HS-27A (cell line): ENCODE results near the gene DCLRE1C.
"Not testable (repeated sequence)": the region's sequence is repeated elsewhere in the genome, so short reads cannot be mapped to it uniquely, and the experiment has no call there.

ENCODE experiments used
- DNase-seq: peaks from one replicate; pipeline ENCODE4 v3.0.0-alpha.2; 2012; ENCODE audit warnings: low read depth, missing footprints

The DCLRE1C gene

DNA sequence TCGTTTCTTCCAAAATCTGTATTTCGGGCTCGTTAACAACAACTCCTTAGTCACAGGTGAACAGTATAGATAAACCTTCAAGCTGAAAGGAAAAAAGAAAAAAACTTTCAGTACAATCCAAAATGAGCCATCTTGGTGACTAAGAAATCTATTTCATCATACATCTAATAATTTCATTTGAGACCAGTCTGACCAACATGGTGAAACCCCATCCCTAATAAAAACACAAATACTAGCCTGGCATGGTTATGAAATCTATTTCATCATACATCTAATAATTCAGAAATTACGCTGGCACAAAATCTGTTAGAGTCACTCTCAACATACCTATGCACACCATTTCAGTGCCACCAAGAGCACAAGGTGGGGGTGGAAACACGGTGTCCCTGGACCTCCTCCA, 8.8 kb downstream of the DCLRE1C start:
- no peak for DNase-seq

- not testable (repeated sequence) for DNase-seq
These were observed 11.0 kb downstream of the DCLRE1C start for GRCh38 chr10:14942950-14943338.

DNA sequence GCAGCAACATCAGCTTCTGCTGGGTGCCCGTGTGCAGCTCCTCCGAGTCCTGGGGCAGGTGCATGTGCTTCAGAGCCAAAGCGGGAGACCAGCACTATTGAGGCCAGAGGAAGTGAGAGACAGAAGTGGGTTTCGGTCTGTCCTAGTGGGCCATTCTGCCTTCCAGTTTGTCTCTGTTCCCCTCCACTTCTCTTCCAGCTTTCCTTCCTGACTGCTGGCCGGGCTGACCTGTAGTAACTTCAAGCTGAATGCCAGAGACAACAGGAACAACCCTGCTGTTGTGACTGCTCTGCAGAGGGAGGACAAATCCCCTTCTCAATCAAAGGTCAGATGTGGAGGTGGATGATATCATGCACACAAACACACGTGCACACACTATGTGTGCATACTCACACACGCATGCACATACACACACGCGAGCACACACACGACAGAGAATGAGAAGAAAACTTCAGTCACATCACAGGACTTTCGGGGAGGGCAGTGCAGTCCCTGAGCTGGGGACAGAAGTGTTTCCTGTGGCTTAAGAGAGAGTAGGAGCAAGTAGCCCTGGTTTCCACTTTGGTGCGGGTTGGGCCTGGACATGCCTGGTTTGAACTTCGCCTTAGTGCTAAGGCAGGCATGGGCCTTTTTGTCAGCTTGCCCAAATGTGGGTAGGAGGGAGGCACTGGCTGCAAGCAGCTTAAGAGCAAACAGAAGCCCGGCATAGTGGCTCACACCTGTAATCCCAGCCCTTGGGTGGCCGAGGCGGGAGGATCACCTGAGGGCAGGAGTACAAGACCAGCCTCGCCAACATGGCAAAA, 11.5 kb downstream of the DCLRE1C start:
- DNase-seq = not testable (repeated sequence)

GRCh38 chr10:14938971-14939370, 14.9 kb downstream of the DCLRE1C start:
- DNase-seq = not testable (repeated sequence)

DNA sequence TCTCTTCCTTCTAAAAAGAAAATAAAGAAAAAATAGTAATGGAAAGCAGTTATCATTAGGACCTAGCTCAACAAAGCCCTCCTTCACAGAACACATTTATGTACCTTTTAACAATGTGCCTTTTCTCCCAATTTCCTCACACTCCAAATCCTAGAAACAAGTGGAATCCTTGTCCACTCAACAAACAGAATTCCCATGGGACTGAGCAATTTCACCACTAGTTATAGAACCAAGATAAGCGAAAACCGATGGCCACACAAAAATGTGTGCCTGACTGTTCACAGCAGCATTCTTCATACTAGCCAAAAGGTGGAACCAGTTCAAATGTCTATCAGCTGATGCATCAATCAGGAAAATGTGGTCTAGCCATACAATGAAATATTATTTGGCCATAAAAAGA, 17.3 kb downstream of the DCLRE1C start:
- no peak for DNase-seq

GRCh38 chr10:14930610-14931009, 23.3 kb downstream of the DCLRE1C start:
- no peak for DNase-seq

GRCh38 chr10:14926722-14927416, 27.0 kb downstream of the DCLRE1C start:
- DNase-seq = no peak

GRCh38 chr10:14926061-14926470, 27.8 kb downstream of the DCLRE1C start:
- no peak for DNase-seq

- DNase-seq = no peak
These were observed 28.6 kb downstream of the DCLRE1C start for GRCh38 chr10:14925268-14925667.

GRCh38 chr10:14924013-14924412, 29.9 kb downstream of the DCLRE1C start:
- no peak for DNase-seq

DNA sequence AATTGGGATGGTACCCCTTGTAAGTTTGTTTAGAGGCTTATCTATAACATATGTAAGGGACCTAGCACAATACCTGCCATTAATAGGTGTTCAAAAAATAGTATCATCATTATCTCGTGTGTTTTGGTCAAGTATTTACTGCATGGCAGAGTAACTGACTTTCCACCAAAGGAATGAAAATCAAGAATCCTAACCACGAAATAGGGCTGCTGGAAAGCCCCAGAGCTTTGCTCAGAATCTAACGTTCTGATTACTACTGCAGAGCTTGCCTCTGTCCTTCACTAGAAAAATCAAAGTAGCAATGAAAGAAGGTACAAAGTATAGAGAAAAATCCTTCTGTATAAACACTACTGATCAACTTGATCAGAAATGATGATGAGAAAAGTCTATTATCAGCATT, 34.9 kb downstream of the DCLRE1C start:
- DNase-seq = no peak

DNA sequence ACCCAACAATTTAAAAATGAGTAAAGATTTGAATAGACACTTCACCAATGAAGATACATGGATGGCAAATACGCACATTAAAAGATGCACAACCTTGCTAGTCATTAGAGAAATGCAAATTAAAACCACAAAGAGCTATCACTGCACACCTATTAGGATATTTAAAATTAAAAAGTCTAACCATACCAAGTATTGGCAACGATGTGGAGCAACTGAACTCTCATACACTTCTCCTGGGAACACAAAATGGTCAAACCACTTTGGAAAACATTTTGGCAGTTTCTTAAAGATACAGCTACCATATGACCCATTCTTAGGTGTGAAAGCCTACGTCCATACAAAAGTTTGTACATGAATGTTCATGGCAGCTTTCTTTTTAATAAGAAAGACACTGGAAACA, 36.1 kb downstream of the DCLRE1C start:
- no peak for DNase-seq

GRCh38 chr10:14916600-14916999, 37.3 kb downstream of the DCLRE1C start:
- no peak for DNase-seq

DNA sequence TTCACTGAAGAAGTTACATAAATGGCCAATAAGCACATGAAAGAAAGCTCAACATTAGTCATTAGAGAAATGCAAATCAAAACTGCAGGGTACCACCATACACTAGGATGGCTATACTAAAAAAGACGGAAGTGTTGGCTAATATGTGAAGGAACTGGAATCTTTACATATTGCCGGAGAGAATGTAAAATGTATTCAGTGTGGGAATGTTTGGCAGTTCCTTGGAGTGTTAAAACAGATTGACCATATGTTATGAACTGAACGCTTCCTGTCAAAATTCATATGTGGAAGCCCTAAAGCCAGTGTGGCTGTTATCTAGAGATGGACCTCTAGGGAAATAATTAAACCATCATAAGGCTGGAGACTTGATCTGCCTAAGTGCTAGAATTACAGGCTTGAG, 42.1 kb downstream of the DCLRE1C start:
- DNase-seq = no peak

DNA sequence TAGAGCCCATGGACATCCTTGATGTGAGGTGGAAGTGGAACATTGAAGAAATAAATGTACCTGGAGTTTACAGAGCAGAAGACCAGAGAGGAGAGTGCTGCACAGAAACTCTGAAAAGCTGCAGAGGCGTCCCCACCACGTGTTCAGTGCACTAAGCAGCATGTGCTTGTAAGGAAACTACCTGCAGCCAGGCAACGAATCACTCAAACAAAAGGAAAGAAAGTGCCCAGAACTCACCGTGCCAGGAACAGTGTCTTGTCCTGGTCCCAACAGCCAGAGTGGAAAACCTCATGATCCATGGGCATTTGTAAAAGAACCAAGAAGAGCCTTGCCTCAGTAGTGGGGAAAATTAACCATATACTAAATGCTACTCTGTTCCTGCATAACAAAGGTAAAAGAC, 42.9 kb downstream of the DCLRE1C start:
- DNase-seq = no peak

- DNase-seq = no peak
These were observed 44.8 kb downstream of the DCLRE1C start for GRCh38 chr10:14909101-14909500.

GRCh38 chr10:14907591-14907990, 46.3 kb downstream of the DCLRE1C start:
- not testable (repeated sequence) for DNase-seq

DNA sequence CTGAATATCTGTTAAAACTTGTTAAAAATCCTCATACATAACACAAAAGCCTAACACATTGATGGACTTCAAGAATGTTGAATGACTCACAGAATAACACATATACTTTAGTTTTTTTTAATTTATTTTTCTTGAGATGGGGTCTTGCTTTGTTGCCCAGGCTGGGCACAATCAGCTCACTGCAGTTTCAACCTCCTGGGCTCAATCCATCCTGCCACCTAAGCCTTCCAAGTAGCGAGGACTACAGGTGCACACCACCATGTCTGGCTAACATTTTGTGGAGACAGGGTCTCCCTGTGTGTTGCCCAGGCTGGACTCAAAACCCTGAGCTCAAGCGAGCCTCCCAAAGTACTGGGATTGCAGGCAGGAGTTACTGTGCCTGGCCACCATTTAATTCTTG, 47.1 kb downstream of the DCLRE1C start:
- DNase-seq = no peak

- no peak for DNase-seq
These were observed 48.0 kb downstream of the DCLRE1C start for GRCh38 chr10:14905890-14906289.

DNA sequence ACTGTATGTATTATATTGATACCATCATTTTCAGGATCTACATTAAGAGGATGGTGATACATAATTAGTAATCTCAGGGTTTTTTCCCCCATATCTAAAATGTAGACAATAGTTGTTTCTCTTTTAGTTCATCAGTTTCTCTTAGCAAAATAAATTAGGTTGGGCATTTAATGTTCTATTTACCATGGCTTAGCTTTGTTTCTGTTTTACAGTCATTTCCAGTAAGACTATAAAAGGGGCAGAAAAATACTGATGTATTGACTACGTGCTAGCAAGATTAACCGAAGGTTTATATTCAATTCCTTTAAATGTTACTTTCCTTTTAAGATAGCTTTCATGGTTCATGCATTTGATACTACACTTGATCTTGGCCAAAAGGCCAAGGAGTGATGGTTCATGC, 49.0 kb downstream of the DCLRE1C start:
- DNase-seq = no peak

GRCh38 chr10:14904316-14904732, 49.6 kb downstream of the DCLRE1C start:
- no peak for DNase-seq

- no peak for DNase-seq
These were observed 62.7 kb downstream of the DCLRE1C start for GRCh38 chr10:14891151-14891550.

- DNase-seq = no peak
These were observed 64.6 kb downstream of the DCLRE1C start for GRCh38 chr10:14889318-14889717.

GRCh38 chr10:14884082-14884481, 69.8 kb downstream of the DCLRE1C start:
- no peak for DNase-seq
